WTC11 (cell line): ENCODE results near the gene CH25H. TPM values are rescaled to one million over a fixed set of nuclear protein-coding genes. Genes with fewer than 3 reads are reported as not detected.

Experiments
- ATAC-seq: fragments of 200-7000 bp; cut with Tn5 transposase; 2 replicates; pipeline ENCODE4 v1.10.0; 2021; ENCODE audit warnings: mild to moderate bottlenecking, moderate library complexity
- CTCF ChIA-PET: fragments of 300-600 bp; sonication (Branson Sonifier 250); formaldehyde crosslinking; loops from one replicate; lab custom pipeline; 2021; ENCODE audit warnings: antibody characterized with exemption; lab: Charles Lee
- POLR2A ChIA-PET: fragments of 350-600 bp; sonication (Branson Sonifier 250); formaldehyde crosslinking; loops from one replicate; lab custom pipeline; 2021; ENCODE audit warnings: antibody characterized with exemption; lab: Charles Lee
- DNase-seq: peaks from one replicate; pipeline ENCODE4 v3.0.0; 2021; ENCODE audit warnings: low spot score
- H3K27ac Mint-ChIP-seq: 2 replicates; pipeline ENCODE4 v1.8.0; 2021; ENCODE audit warnings: mixed read lengths
- H3K27me3 Mint-ChIP-seq: 2 replicates; pipeline ENCODE4 v1.8.0; 2021; ENCODE audit warnings: low read depth, mild to moderate bottlenecking, moderate library complexity, mixed read lengths
- H3K36me3 Mint-ChIP-seq: 2 replicates; pipeline ENCODE4 v1.8.0; 2021; ENCODE audit warnings: mixed read lengths
- H3K4me1 Mint-ChIP-seq: 2 replicates; pipeline ENCODE4 v1.8.0; 2022; ENCODE audit warnings: mixed read lengths
- H3K4me3 Mint-ChIP-seq: 2 replicates; pipeline ENCODE4 v1.8.0; 2021; ENCODE audit warnings: mild to moderate bottlenecking, moderate library complexity, mixed read lengths
- H3K9me3 Mint-ChIP-seq: 2 replicates; pipeline ENCODE4 v1.8.0; 2021; ENCODE audit warnings: mixed read lengths
- ATF3 ChIP-seq: sonication (generic); formaldehyde crosslinking; conservative IDR thresholded peaks from 2 replicates; pipeline ENCODE4 v1.8.1; 2022; ENCODE audit warnings: mild to moderate bottlenecking, missing genetic modification reagents
- EMX1 ChIP-seq: fragments of 250-450 bp; sonication (Bioruptor Pico); IDR thresholded peaks from 2 replicates; pipeline ENCODE4 v1.8.0; 2021; ENCODE audit warnings: mild to moderate bottlenecking
- FOXJ3 ChIP-seq: sonication (generic); formaldehyde crosslinking; IDR thresholded peaks from 2 replicates; pipeline ENCODE4 v1.9.0; 2021; ENCODE audit warnings: missing genetic modification reagents, mild to moderate bottlenecking, borderline replicate concordance
- FOXP1 ChIP-seq: sonication (generic); formaldehyde crosslinking; IDR thresholded peaks from 2 replicates; pipeline ENCODE4 v1.8.0; 2022; ENCODE audit warnings: missing genetic modification reagents, mild to moderate bottlenecking, moderate library complexity, borderline replicate concordance
- GABPB1 ChIP-seq: sonication (generic); formaldehyde crosslinking; IDR thresholded peaks from 2 replicates; pipeline ENCODE4 v1.8.1; 2023; ENCODE audit warnings: mild to moderate bottlenecking, missing genetic modification reagents
- IRF1 ChIP-seq: sonication (generic); formaldehyde crosslinking; IDR thresholded peaks from 2 replicates; pipeline ENCODE4 v1.8.0; 2023; ENCODE audit warnings: missing genetic modification reagents
- IRF2 ChIP-seq: sonication (generic); formaldehyde crosslinking; IDR thresholded peaks from 2 replicates; pipeline ENCODE4 v1.8.0; 2022; ENCODE audit warnings: low read depth, missing genetic modification reagents, borderline replicate concordance
- JUN ChIP-seq: sonication (generic); formaldehyde crosslinking; IDR thresholded peaks from 2 replicates; pipeline ENCODE4 v1.8.0; 2023; ENCODE audit warnings: mild to moderate bottlenecking, missing genetic modification reagents
- KAT7 ChIP-seq: sonication (generic); formaldehyde crosslinking; IDR thresholded peaks from 2 replicates; pipeline ENCODE4 v1.8.1; 2023; ENCODE audit warnings: missing genetic modification reagents, mild to moderate bottlenecking, borderline replicate concordance
- MAX ChIP-seq: sonication (generic); formaldehyde crosslinking; IDR thresholded peaks from 2 replicates; pipeline ENCODE4 v1.8.0; 2022; ENCODE audit warnings: mild to moderate bottlenecking, missing genetic modification reagents
- MLX ChIP-seq: sonication (generic); formaldehyde crosslinking; IDR thresholded peaks from 2 replicates; pipeline ENCODE4 v1.8.1; 2023; ENCODE audit warnings: mild to moderate bottlenecking, missing genetic modification reagents, moderate library complexity
- NR1H2 ChIP-seq: sonication (generic); formaldehyde crosslinking; IDR thresholded peaks from 2 replicates; pipeline ENCODE4 v1.9.0; 2021; ENCODE audit warnings: mild to moderate bottlenecking, moderate library complexity, missing genetic modification reagents
- SMAD3 ChIP-seq: sonication (generic); formaldehyde crosslinking; IDR thresholded peaks from 2 replicates; pipeline ENCODE4 v1.8.0; 2022; ENCODE audit warnings: missing genetic modification reagents, mild to moderate bottlenecking, borderline replicate concordance
- TEAD4 ChIP-seq: sonication (generic); formaldehyde crosslinking; IDR thresholded peaks from 2 replicates; pipeline ENCODE4 v1.8.0; 2022; ENCODE audit warnings: mild to moderate bottlenecking, missing genetic modification reagents
- USF2 ChIP-seq: sonication (generic); formaldehyde crosslinking; IDR thresholded peaks from 2 replicates; pipeline ENCODE4 v1.8.1; 2023; ENCODE audit warnings: mild to moderate bottlenecking, missing genetic modification reagents, moderate library complexity
- ZBTB21 ChIP-seq: sonication (generic); formaldehyde crosslinking; IDR thresholded peaks from 2 replicates; pipeline ENCODE4 v1.8.1; 2023; ENCODE audit warnings: mild to moderate bottlenecking, missing genetic modification reagents, borderline replicate concordance
- ZNF317 ChIP-seq: sonication (generic); formaldehyde crosslinking; IDR thresholded peaks from 2 replicates; pipeline ENCODE4 v1.8.1; 2023; ENCODE audit warnings: low read depth, mild to moderate bottlenecking, moderate library complexity, missing genetic modification reagents, borderline replicate concordance
- ZNF396 ChIP-seq: fragments of 250-450 bp; sonication (Bioruptor Pico); IDR thresholded peaks from 2 replicates; pipeline ENCODE4 v1.8.0; 2021; ENCODE audit warnings: mild to moderate bottlenecking, moderate library complexity, borderline replicate concordance
- total RNA-seq: library from RNA; stranded (reverse); gene quantifications from 3 replicates; pipeline ENCODE4 v1.2.3, GENCODE V29; 2021

Gene CH25H
- total RNA-seq, 1 experiment from 2014 or later: not detected

- TF ChIP-seq SMAD3 (0 out of 2 replicates have a peak, but pooled peaks have one; percentile 12), GABPB1 (CRISPR knock-in tag) (no peak), FOXP1 (CRISPR knock-in tag) (peak; percentile 17; the same call in 1 of the 2 replicates), ZBTB21 (CRISPR knock-in tag) (no peak), JUN (0 out of 2 replicates have a peak, but pooled peaks have one; percentile 46)
Measured at GRCh38 chr10:89207801-89208551, 859 bp upstream of the CH25H start (continued).

- DNase-seq (peak; percentile 26), ATAC-seq (peak; percentile 32)
- ChIA-PET POLR2A (no interaction called here), CTCF (interaction anchor here (0.8 to 3.2 kb wide), 14 partner anchors 9 to 327 kb away, joined by 3 to 41 read pairs (median 6); partner anchors contain the start of genes FAS, LIPA and STAMBPL1)
- TF ChIP-seq MAX (CRISPR knock-in tag): peak; percentile 43; the same call in 1 of the 2 replicates
- no peak for TF ChIP-seq IRF1 (CRISPR knock-in tag)
- H3K36me3 Mint-ChIP-seq: no peaks in the 10 kb centered on the region
- no peak overlapping the region for H3K27ac Mint-ChIP-seq
- peaks cover 20% of the 10 kb centered on the region for H3K4me1 Mint-ChIP-seq
- H3K4me3 Mint-ChIP-seq: peak overlapping the region; percentile 74
- H3K27me3 Mint-ChIP-seq: peaks cover 4% of the 10 kb centered on the region; the same call in 1 of the 2 replicates
- H3K9me3 Mint-ChIP-seq: no peaks in the 10 kb centered on the region
Measured at GRCh38 chr10:89206402-89207180, 526 bp downstream of the CH25H start.

- no peak for TF ChIP-seq ATF3
- TF ChIP-seq MLX (CRISPR knock-in tag): no peak
- no peak for TF ChIP-seq IRF2 (CRISPR knock-in tag)
- TF ChIP-seq ZNF317 (CRISPR knock-in tag): no peak
- TF ChIP-seq USF2 (CRISPR knock-in tag): no peak
- TF ChIP-seq NR1H2 (CRISPR knock-in tag): no peak
- TF ChIP-seq ZBTB21 (CRISPR knock-in tag): no peak
- Mint-ChIP-seq H3K27me3 (no peaks in the 10 kb centered on the region; the same call in 1 of the 2 replicates), H3K9me3 (no peaks in the 10 kb centered on the region), H3K27ac (no peak overlapping the region), H3K4me3 (no peak overlapping the region), H3K36me3 (no peaks in the 10 kb centered on the region), H3K4me1 (peaks cover 20% of the 10 kb centered on the region)
- DNase-seq (no peak), ATAC-seq (no peak)
- ChIA-PET CTCF (interaction anchor here (1.4 kb wide), 1 partner anchor 13 kb away, joined by 5 read pairs; no protein-coding TSS in a partner anchor), POLR2A (no interaction called here)
Measured at GRCh38 chr10:89204621-89205185, 2.4 kb downstream of the CH25H start.

GRCh38 chr10:89203237-89203636, 3.9 kb downstream of the CH25H start:
- ChIA-PET CTCF (interaction anchor here (0.9 to 1.2 kb wide), 2 partner anchors 174 to 269 kb away, joined by 3 to 5 read pairs; no protein-coding TSS in a partner anchor), POLR2A (no interaction called here)
- no peaks in the 10 kb centered on the region; the same call in 1 of the 2 replicates for H3K27me3 Mint-ChIP-seq
- TF ChIP-seq EMX1 (CRISPR knock-in tag) (no peak), TEAD4 (no peak), FOXJ3 (CRISPR knock-in tag) (no peak), KAT7 (no peak), ZNF396 (CRISPR knock-in tag) (no peak)
- H3K9me3 Mint-ChIP-seq: no peaks in the 10 kb centered on the region
- H3K36me3 Mint-ChIP-seq: no peaks in the 10 kb centered on the region
- no peak overlapping the region for H3K27ac Mint-ChIP-seq
- DNase-seq (no peak), ATAC-seq (no peak)
- peaks cover 20% of the 10 kb centered on the region for H3K4me1 Mint-ChIP-seq
- H3K4me3 Mint-ChIP-seq: no peak overlapping the region
